GM19043 (cell line): ENCODE measurements around the gene DNAJC3.
A peak's percentile ranks its signal among the peaks of the same experiment; 100 is the strongest.

Experiments
- ATAC-seq: cut with Tn5 transposase; IDR thresholded peaks from one replicate; pipeline ENCODE4 v1.9.1; 2021; ENCODE audit warnings: low read depth; ENCODE audit not compliant: unreplicated experiment

DNAJC3 gene

GRCh38 chr13:95833719-95834118, 156.8 kb downstream of the DNAJC3 start:
- ATAC-seq = no peak

GRCh38 chr13:95834134-95834765, 157.3 kb downstream of the DNAJC3 start:
- peak; percentile 88 for ATAC-seq

DNA sequence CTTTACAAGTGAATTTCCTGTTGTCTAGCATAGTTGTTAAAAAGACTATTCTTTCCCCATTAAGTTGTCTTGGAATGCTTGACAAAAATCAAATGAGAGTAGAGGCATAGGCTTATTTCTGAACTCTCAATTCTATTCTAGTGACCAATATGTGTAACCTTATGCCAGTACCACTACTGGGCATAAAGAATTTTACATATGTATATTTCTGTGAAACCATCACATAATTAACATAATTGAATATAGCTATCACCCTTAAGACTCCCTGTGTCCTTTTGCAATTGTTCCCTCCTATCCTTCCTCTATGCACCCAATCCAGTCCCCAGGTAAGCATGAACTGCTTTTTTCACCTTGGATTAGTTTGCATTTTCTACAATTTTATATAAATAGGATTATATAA, 165.0 kb downstream of the DNAJC3 start:
- no peak for ATAC-seq

DNA sequence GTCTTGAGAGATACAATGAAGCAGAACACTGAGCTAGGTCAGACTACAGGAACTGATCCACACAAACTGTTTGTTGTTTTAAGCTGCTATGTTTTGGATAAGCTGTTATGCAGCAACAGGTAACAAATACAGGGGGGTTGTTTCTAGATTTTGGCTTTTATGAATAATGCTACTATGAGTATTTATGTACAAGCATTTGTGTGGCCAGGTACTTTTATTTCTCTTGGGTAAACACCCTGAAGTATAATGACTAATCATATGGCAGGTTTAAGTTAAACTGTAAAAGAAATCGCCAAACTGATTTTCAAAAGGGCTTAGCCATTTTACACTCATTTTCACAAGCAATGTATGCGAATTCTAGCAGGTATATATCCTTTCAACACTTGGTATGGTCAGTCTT, 166.0 kb downstream of the DNAJC3 start:
- no peak for ATAC-seq
